HG02970 (cell line): ENCODE data around the gene ADGRD1.

ENCODE experiments used
- ATAC-seq: cut with Tn5 transposase; IDR thresholded peaks from one replicate; pipeline ENCODE4 v1.9.1; 2021; ENCODE audit warnings: mild to moderate bottlenecking, moderate library complexity, moderate number of reproducible peaks; ENCODE audit not compliant: unreplicated experiment, low FRiP score

Gene ADGRD1

DNA sequence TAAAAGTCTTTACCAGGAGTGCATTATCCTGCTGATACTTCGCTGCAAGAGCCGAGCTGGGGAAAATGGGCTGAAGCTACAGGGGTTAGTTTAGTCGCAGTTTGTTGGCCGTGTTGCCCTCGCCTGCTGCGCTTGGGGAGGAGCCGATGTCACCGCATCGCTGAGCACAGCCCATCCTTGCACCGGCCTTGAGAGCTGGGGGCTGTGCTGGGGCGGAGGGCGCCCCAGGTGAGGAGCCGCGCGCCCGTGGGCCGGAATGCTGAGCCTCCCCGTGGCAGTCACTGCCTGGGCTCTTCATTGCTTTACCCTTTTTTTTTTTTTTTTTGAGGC lies 50.0 kb downstream of the ADGRD1 start:
- no peak for ATAC-seq

- no peak for ATAC-seq
Measured at GRCh38 chr12:131004166-131004565, 50.5 kb downstream of the ADGRD1 start.

DNA sequence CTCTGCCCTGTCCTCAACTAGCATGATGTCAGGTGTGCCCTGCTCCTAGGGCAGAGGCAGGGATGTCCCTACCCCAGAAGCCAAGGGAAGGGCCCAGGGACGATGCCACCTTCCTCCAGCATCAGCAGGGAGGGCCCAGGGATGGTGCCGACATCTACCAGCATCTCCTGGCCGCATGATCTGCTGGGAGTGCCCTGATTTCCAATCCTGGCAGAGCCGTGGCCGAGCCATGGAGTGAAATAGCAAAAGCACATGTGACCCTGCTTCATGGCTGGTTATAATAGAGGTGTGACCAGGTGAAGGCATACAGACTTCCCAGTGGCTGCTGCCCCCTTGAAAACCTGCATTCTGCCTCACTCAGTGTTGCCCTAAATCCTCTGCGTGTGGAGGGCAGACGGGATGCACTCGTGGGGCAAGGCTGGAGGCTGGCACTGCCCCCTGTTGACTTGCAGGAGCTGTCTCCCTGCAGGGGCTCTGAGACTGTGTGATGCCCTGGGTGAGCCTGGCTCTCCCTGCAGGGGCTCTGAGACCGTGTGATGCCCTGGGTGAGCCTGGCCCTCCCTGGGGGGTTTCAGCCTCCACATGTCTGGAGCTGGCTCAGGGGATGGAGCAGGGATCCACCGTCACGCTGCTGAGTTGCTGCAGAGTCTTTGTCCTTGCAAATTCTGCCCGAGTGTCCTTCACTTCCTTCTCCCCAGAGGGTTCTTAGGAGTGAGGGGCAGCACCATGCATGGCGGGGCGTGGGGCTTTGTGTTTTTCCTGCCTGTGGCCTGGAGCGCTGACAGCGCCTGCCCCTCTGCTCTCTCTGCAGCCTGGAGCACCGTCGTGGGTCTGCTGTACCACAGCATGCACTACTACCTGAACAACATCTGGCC lies 51.7 kb downstream of the ADGRD1 start:
- no peak for ATAC-seq

- no peak for ATAC-seq
Measured at GRCh38 chr12:131006036-131006735, 52.5 kb downstream of the ADGRD1 start.

GRCh38 chr12:131007031-131007739 lies 53.5 kb downstream of the ADGRD1 start:
- no peak for ATAC-seq

GRCh38 chr12:131007740-131008117 lies 54.0 kb downstream of the ADGRD1 start:
- ATAC-seq = no peak

DNA sequence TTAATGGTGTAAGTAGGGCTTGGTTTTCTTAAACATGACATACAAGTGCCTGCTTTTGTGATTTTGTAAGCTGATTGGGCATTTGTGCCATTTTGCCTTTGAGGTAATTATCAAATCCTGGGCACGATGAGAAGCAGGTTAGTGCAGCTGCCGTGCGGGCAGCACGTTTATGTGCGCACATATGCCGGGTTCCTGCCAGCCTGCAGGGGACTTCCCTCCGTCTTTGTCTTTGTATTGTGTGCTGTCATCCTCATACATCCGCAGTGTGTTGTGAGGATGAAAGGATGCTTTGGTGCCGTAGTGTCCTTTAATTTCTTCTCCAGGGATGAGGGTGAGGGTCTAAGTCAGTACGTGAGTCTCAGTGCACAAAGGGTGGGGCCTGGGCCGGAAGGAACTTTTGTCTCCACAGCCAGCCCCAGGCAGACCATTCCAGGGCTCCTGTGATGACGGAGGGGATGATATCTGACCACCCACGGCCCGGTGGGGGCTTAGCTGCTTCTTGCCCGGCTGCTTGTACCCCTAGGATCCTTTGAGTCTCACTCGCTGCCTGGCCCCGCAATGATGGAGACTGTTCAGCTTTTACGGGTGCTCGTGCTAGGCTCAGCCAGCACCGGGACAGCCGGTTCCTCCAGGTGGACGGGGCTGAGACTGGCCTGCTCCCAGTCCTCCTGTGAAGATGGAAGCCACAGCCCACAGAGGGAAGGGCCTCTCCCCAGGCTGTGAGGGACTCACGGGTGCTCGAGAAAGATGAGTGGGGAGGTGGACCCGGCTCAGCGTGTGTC lies 54.6 kb downstream of the ADGRD1 start:
- no peak for ATAC-seq

- no peak for ATAC-seq
Measured at GRCh38 chr12:131008913-131009270, 55.2 kb downstream of the ADGRD1 start.

GRCh38 chr12:131009595-131010395 lies 56.1 kb downstream of the ADGRD1 start:
- no peak for ATAC-seq

DNA sequence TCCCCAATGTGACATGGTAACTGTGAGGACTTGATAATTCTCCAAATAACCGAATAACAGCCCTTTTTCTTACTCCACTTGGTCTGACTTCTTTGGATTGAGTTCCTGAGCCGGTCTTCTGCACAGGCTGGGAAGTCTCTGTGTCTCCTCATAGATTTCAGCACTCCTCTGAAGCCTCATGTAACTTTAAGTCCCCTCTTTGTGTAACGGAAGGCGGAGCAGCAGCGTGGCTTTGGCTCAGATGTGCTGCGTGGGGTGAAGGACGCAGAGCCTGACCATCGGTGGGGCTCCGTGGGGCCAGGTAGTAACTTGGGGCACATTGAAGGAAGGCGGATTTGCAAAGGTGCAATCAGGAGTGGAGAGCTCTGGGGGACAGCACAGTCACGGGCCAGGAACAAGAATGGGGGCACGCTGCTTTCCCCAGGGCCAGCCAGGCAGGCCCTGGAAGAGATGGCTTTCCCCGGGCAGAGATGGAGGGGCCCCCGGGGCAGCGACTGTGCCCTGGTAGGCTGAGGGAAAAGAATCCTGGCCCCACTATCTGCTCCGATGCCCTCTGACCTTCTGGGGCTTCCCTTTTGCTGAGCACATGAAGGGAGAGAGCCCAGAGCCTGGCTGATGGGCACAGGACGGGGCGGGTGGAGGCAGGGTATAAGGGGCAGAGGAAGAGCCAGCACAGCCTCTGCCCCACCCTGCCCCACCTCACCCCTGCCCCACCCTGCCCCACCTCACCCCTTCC lies 56.9 kb downstream of the ADGRD1 start:
- ATAC-seq = no peak

GRCh38 chr12:131011165-131012079 lies 57.7 kb downstream of the ADGRD1 start:
- ATAC-seq = no peak

DNA sequence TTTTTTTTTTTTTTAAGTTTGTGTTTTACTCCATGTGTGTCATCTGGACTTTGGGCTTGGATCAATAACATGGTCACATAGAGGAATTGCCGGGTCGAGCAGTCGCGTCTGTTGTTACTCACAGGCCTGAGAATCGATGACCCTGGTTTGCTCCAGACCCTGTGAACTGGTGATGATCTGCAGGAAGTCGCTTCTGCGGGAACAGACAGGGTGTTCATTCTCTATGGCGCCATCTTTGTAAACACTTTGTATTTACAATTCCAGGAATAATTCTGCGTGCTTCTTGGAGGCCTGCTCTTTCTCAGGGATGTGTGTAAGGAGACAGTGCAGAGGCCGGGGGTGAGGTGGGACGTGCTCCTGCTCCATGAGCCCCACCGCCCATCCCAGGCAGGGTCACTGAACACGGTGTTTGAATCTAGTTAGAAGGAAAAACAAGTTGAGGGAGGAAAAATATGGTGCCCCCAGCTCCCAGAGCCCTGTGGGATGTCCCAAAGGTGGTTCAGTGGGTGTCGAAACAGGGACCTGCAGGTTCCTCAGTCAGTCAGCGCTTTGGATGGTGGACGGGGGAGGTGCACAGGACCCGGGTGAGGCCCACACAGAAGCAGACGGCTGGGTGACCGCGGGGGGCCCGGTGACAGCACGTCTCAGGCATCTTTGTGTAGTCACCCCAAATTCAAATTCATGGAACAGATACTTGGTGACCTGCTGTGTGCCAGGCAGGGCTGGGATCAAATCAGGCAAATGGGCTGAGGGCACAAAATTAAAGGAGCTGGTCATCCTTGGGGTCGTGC lies 58.8 kb downstream of the ADGRD1 start:
- no peak for ATAC-seq

DNA sequence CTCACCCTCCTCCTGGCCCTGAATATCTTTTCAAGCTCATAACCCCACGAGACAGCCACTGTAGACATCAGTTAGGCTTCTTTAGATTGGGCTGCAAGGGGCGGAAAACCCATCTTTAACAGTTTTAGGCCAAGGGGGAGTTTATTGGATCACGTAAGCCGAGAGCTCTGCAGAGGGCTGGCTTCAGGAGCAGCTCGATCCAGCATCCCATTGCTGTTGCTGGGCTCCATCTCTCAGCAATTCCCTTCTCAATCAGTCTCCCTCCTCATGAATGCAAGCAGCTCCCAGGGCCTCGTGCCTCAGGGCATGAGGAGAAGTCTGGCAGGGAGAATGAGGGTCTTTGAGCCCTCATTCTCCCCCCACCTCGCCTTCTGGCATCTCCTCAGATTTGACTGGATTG lies 59.4 kb downstream of the ADGRD1 start:
- no peak for ATAC-seq

GRCh38 chr12:131014343-131014742 lies 60.6 kb downstream of the ADGRD1 start:
- no peak for ATAC-seq

DNA sequence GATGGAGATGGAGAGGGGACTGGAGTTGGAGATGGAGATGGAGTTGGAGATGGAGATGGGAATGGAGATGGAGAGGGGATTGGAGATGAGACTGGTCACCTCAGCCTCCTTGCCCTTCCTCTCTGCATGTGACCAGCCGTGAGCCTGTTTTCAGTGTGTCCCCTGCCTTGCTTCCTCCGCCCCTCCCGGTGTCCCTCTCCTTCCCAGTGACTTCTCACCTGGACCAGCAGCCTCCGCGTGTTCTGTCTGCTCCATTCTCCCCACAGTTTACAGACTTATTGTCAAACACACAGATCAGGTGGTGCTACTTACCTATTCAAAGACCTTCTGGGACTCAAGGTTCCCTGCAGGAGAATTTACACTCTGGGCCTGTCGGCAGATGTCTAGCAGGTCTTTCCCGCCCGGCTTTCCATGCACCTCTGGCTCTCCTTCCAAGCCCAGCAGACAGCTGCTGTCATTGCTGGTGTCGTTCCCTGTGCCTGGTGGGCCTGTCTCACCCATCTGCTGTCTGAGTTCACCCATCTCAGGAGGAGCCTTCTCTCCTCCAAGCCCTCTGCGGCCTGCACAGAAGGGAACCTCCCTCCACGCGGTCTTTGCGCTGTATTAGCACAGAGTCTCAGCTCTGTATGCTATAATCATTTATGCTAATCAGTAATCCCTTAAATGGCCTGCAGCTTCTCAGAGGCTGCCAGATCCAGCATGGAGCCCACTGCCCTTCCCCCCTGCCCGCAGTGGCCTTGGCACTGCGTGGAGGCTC lies 62.1 kb downstream of the ADGRD1 start:
- no peak for ATAC-seq

DNA sequence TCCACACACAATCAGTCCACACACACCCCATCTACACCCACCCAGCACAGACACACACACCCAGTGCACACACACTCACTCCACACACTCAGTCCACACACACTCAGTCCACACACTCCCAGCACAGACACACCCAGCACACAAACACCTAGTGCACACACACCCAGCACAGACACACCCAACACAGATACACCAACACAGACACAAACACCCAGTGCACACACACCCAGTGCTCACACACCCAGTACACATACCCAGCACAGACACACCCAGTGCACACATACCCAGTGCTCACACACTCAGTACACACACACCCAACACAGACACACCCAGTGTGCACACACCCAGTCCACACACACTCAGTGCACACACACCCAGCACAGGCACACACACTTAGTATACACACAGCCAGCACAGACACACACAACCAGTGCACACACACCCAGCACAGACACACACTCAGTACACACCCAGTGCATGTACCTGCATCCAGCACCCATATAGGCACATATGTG lies 63.8 kb downstream of the ADGRD1 start:
- no peak for ATAC-seq
